Suppressor macrophage treated with lipopolysaccharide for 4 hours (primary cell): ENCODE results near the gene XDH.

ENCODE experiments used
- DNase-seq: peaks from one replicate; pipeline ENCODE4 v3.0.0-alpha.2; 2020

XDH gene

DNA sequence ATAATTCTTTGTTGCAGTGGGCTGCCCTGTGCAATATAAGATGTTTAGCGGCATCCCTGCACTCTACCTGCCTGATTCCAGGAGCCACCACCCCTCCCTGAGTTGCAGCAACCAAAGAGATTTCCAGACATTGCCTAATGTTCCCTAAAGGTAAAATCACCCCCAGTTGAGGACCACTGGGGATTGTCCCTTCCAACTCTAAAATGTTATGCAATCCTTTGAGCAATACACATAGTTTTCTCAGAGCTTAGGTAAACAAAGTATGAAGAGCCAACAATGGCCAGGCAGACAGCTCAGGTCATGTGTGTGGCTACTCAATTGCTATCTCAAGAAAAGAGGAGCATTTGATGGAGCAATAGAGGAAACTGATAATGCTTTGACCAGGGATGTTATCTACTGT lies 87.0 kb downstream of the XDH start:
- no peak for DNase-seq

DNA sequence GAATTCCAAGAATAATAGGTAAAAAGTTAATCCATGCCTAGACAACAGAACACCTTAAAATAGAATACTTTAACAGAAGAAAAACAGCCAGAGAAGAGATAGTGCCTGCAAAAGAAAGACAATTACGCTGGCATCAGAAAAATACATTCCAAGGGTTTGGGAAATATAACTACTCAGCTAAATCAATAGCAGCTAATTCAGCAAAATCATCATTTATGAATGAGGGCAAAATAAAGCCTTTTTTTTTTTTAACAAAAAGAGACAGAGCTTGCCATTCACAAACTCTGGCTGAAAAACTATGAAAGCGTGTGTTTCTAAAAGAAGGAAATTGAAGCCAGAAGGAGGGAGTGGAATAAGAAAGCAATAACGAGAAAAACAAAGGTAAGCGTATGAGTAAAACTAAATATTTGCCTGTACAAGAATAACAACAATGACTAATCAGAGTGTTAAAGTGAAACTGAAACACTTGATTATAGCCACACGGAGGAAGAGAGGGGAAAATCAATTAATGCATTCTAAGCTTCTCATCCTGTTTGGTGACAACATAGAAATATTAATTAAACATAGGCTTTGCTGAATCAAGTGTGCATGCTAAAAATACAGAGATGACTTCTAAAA lies 90.4 kb downstream of the XDH start:
- DNase-seq = peak; percentile 38

GRCh38 chr2:31322371-31322770 lies 92.2 kb downstream of the XDH start:
- DNase-seq = no peak

- DNase-seq = peak; percentile 78
Measured at GRCh38 chr2:31319406-31320175, 95.0 kb downstream of the XDH start.

- peak; percentile 77 for DNase-seq
Measured at GRCh38 chr2:31318361-31319336, 95.9 kb downstream of the XDH start.

- no peak for DNase-seq
Measured at GRCh38 chr2:31317396-31317795, 97.1 kb downstream of the XDH start.

- DNase-seq = no peak
Measured at GRCh38 chr2:31314761-31315160, 99.8 kb downstream of the XDH start.

DNA sequence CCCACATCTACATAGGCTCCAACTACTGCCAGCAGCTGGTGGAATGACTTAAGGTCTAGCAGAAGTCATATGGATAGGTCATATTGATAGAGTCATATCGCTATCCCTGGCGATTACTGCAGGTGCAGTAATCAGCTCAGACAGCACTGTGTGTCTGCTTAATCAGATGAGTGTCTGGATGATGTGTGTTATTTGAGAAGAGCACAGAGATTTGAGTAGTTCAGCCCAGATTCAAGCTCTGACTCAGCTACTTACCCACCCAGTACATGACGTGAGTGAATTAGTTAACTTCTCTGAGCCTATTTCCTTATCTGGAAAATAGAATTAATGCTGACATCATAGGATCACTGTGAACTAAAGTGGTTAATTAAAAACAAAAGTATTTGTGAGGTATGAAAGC lies 101.6 kb downstream of the XDH start:
- peak; percentile 56 for DNase-seq

DNA sequence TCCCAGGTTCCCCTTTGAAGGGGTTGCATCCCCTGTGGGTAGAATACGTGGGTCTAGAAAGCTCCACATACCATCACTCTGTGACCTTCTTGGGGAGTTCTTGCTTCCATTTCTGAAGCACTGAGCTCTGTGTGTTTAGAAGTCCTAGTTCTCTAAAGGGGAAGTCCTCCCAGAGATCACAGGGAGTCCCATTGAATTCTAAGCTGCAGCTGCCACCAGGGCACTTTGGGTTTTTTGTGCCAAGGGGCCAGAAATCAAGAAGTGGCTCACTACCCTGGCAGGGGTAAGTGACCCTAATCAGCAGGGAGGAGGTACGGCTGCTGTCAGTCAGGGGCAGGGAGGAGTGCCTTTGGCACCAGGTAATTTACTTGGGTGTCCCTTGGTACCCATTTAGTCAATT lies 109.7 kb downstream of the XDH start:
- DNase-seq = peak; percentile 26

GRCh38 chr2:31302940-31303563 lies 111.5 kb downstream of the XDH start:
- DNase-seq = no peak

- DNase-seq = no peak
Measured at GRCh38 chr2:31300309-31300708, 114.2 kb downstream of the XDH start.

DNA sequence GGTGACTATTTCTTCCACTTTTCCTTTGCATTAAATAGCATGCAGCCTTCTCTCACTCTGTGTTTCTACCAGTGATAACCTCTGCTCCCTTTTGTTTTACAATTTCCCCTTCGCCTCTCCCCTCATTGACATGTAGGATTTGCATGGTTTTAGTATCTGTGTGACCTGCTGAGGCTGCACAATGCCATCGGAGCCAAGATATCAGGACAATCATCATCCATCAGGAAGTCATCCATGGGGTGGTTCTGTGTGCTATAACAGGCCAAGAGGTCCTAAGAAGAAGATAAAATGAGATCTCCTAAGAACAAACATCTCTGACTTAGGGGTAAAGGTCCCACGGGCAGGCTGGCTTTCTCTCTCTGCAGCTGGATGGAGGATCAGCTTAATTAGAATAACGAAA lies 115.0 kb downstream of the XDH start:
- no peak for DNase-seq

DNA sequence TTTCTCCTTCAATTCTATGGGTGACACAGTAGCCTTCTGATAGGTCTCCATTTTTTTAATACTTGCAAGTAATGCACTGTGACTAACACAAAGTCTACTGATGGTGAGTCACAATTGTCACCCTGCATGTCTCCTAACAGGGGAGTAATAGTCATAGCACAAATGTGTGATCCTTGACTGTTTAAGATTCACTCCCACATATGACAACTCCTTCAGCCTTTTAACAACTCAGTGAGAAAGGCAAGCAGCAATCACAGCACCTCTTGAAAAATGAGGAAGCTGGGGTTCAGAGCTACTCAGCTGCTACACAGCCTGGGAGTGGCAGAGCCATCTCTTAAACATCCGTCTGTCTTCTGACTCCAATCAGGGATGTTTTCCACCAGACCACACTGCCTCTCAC lies 116.8 kb downstream of the XDH start:
- peak; percentile 91 for DNase-seq

- no peak for DNase-seq
Measured at GRCh38 chr2:31296641-31297287, 117.8 kb downstream of the XDH start.

GRCh38 chr2:31294196-31294595 lies 120.3 kb downstream of the XDH start:
- DNase-seq = peak; percentile 53

- no peak for DNase-seq
Measured at GRCh38 chr2:31287654-31288053, 126.9 kb downstream of the XDH start.

GRCh38 chr2:31286961-31287550 lies 127.5 kb downstream of the XDH start:
- DNase-seq = no peak

DNA sequence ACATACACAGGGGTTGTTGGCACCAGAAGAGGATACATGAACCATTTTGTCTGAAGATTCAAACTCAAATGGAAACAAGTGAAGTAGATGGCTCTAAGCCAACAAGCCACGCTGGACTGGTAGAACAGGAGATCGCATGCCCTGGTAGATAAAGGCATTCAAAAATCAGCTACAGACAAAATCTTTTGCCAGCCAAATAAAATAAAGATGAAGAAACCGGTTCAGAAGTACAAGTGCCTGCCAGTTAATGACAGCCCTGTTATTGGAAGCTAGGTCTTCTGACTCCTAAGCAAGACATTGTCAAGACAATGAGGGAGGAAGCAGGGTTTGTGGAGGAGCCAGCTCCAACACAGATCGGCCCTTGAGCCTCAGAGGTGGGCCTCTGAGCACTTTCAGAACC lies 128.3 kb downstream of the XDH start:
- no peak for DNase-seq
